ENCODE results near the gene ZNF606.
"Not testable (repeated sequence)": the region's sequence is repeated elsewhere in the genome, so short reads cannot be mapped to it uniquely, and the experiment has no call there.

The ZNF606 gene

DNA sequence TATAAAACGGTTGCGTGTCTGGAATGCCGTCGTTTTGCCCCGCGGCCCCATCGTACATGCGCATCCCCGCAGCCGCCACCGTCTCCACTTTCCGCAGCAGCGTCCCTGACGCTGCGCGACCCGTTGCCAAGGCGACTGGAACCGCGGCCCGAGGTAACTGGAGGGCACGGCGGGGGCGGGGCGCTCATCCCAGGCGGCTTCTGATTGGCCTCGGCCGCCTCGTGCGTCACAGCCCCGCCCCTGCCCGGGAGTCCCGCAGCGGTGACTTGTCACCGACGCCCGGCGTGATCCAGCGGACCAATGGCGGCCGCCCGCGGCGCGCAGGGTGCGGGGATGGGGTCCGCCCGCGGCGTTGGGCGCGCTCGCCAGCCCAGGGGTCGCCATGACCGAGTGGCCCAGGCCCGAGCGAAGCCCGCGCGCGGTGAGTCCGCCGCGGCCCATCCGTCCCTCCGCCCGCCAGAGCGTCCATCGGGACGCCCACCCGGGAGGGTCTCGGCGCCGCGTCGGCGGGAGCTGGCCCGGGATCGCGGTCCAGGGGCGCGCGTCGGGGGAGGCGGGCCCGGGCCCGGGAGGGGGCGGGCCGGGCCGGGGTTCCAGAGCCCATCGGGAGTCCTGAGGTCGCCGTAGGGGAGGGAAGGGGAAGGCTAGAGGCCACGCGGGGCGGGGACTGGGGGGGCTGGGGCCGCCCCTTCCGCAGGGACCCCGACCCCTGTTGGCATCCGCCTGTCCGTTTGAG is 31.3 kb upstream of the ZNF606 start, which contains the start of gene ZSCAN1:
Gene ZSCAN1, plus strand, starts transcription at position 285 of the 736 bp plus-strand sequence. CDS start 3,812 bp downstream, outside the sequence.
- DNase-seq: peak; percentile 81
- ATAC-seq (replicated peaks): peak; percentile 95 to 98
- H3K4me1 Mint-ChIP-seq: peaks cover 7 to 14% of the 10 kb centered on the region in 2 donors
- peaks cover 13 to 25% of the 10 kb centered on the region in 2 donors for H3K36me3 Mint-ChIP-seq
- H3K27me3 Mint-ChIP-seq: peaks cover 40 to 54% of the 10 kb centered on the region in 2 donors
- H3K9me3 Mint-ChIP-seq: peaks cover 20 to 24% of the 10 kb centered on the region in 2 donors
- H3K27ac Mint-ChIP-seq: peak within 1 kb of the TSS; percentile 91
- peak within 1 kb of the TSS; percentile 81 to 84 for H3K4me3 Mint-ChIP-seq

DNA sequence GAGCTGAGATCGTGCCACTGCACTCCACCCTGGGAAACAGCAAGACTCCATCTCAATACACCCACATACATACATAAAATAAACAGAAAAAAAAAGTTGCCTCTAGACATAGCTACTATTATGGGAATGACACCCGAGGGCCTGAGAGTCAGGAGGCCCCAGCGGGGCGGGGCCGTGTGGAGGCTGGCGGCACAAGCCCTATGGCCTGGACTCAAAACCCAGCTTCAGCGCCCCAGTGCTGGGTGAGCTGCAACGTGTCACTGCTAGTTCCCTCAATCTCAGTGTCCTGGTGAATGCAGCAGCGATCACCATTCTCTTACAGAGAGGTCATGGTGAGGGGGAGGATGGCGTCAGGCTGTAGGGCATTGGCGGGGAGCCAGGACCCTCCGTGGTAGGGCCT is 22.0 kb upstream of the ZNF606 start:
- H3K9me3 Mint-ChIP-seq: peaks cover 7 to 8% of the 10 kb centered on the region in 2 donors
- no peak overlapping the region for H3K4me3 Mint-ChIP-seq
- H3K27me3 Mint-ChIP-seq: peaks cover 11 to 15% of the 10 kb centered on the region in 2 donors
- no peak for DNase-seq
- peaks cover 0 to 7% of the 10 kb centered on the region in 2 donors for H3K36me3 Mint-ChIP-seq
- no peak overlapping the region for H3K27ac Mint-ChIP-seq
- H3K4me1 Mint-ChIP-seq: peaks cover 0 to 5% of the 10 kb centered on the region in 2 donors
- ATAC-seq (replicated peaks): no peak

DNA sequence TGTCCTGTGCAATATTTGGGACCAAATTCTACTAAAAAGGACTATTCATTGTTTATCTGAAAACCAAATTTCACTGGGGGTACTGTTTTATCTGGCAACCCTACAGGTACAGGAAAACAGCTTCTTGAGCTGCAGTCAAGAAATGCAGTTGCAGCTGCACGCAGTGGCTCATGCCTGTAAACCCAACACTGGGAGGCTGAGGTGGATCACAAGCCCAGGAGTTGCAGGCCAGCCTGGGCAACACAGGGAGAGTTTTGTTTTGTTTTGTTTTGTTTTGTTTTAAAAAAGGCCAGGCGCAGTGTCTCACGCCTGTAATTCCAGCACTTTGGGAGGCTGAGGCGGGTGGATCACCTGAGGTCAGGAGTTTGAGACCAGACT is 19.7 kb upstream of the ZNF606 start:
- DNase-seq (no peak), ATAC-seq (replicated peaks) (peak in 1 of 2 donors; percentile 25)
- no peak overlapping the region for H3K27ac Mint-ChIP-seq
- H3K36me3 Mint-ChIP-seq: peaks cover 0 to 4% of the 10 kb centered on the region in 2 donors
- no peak overlapping the region for H3K4me3 Mint-ChIP-seq
- peaks cover 4 to 6% of the 10 kb centered on the region in 2 donors for H3K9me3 Mint-ChIP-seq
- H3K4me1 Mint-ChIP-seq: peaks cover 0 to 5% of the 10 kb centered on the region in 2 donors
- peaks cover 4 to 17% of the 10 kb centered on the region in 2 donors for H3K27me3 Mint-ChIP-seq

DNA sequence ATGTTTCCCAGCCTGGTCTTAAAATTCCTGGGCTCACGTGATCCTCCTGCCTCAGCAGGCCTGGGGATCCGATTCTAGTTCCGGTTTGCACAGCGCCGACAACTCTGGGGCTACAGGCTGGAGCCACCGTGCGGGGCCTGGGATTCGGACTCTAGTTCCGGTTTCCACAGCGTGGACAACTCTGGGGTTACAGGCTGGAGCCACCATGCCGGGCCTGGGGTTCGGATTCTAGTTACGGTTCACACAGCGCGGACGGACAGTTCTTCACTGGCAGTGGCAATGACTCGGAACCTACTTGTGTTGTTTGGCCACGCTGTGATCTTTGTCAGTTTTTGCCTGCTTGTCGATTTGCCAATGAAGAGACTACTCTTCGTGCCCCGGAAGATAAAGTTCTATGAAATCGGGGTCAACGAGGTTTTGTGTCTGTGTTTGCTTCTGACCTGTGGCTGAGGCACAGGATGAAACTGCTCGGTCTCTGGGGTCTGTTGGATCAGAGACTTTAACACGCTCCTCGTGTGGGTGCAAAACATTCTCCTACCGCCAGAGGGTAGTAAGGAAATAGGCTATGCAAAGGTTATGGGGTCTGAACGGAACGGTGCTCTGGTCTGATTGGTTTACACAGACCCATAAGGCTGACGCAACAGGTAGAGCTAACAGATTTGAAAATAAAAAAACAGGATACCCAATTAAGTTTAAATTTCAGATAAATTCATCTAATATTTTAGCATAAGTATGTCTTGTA is 19.1 kb upstream of the ZNF606 start:
- peaks cover 4 to 13% of the 10 kb centered on the region in 2 donors for H3K27me3 Mint-ChIP-seq
- DNase-seq: peak; percentile 71
- H3K4me3 Mint-ChIP-seq: no peak overlapping the region
- ATAC-seq (replicated peaks): peak; percentile 99
- H3K4me1 Mint-ChIP-seq: peaks cover 0 to 5% of the 10 kb centered on the region in 2 donors
- H3K27ac Mint-ChIP-seq: peak overlapping the region; percentile 51
- peaks cover 4 to 6% of the 10 kb centered on the region in 2 donors for H3K9me3 Mint-ChIP-seq
- peaks cover 0 to 4% of the 10 kb centered on the region in 2 donors for H3K36me3 Mint-ChIP-seq

DNA sequence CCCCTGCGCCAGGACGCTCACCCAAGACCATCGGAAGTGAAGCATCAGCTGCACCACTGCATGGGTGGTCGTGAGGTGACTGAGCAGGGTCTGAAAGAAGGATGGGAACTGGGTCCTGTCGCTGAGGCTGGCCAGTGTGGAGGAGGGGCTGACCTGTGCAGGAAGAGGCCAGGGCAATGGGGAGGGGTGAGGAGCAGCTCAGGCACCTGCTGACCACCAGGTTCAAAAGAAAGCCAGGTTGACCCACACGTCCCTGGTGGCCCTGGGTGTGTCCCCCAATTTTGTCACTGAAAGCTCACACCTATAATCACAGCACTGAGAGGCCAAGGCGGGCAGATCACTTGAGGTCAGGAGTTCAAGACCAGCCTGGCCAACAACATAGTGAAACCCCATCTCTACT is 17.5 kb upstream of the ZNF606 start:
- H3K4me1 Mint-ChIP-seq: peaks cover 0 to 5% of the 10 kb centered on the region in 2 donors
- no peak overlapping the region for H3K27ac Mint-ChIP-seq
- no peak for ATAC-seq (replicated peaks)
- H3K9me3 Mint-ChIP-seq: peaks cover 2 to 4% of the 10 kb centered on the region in 2 donors
- no peak for DNase-seq
- peaks cover 0 to 4% of the 10 kb centered on the region in 2 donors for H3K36me3 Mint-ChIP-seq
- no peak overlapping the region for H3K4me3 Mint-ChIP-seq
- H3K27me3 Mint-ChIP-seq: peaks cover 8 to 18% of the 10 kb centered on the region in 2 donors

DNA sequence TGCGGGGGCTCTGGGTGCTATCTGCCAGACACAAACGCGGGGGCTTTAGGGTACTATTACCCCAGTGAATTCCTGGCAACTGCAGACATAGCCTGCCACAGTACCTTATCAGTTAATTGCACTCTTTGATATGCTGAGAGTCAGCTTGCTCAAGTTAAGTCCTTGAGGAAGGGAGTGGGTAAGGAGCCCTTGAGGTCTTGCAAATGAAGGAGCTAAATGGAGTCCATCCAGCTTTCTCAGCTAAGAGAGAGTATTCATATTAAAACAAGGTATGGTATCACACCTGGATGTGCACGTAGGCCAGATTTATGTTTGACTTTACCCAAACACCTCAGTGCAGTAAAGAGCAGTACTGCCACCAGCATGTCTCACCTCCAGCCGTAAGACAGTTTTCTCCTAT is 11.5 kb upstream of the ZNF606 start:
- Mint-ChIP-seq H3K9me3 (peaks cover 4% of the 10 kb centered on the region in 2 donors), H3K27ac (no peak overlapping the region), H3K4me3 (no peak overlapping the region), H3K36me3 (peaks cover 12 to 20% of the 10 kb centered on the region in 2 donors), H3K27me3 (peaks cover 8 to 18% of the 10 kb centered on the region in 2 donors), H3K4me1 (peaks cover 2 to 5% of the 10 kb centered on the region in 2 donors)
- ATAC-seq (replicated peaks) (no peak), DNase-seq (no peak)

DNA sequence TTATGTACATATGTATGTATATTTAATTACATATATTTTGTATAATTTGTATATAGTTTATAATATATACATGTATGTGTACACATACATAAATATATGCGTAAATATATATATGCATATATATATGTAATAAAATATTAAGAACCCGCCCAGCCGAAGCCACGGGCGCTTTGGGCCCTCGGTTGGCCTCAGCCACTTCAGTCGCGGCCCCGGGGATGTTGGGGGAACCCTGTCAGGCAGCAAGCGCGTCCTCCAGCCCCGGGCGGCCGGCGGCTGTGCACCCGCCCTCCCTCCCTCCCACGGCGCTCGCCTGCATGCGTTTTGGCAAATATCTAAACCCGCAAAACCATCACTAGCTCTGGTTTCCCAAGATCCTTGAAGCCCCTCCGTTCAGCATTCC is 7.9 kb upstream of the ZNF606 start:
- H3K36me3 Mint-ChIP-seq: peaks cover 31 to 48% of the 10 kb centered on the region in 2 donors
- peaks cover 9 to 11% of the 10 kb centered on the region in 2 donors for H3K9me3 Mint-ChIP-seq
- no peak for ATAC-seq (replicated peaks)
- peaks cover 8 to 20% of the 10 kb centered on the region in 2 donors for H3K4me1 Mint-ChIP-seq
- no peak overlapping the region for H3K27ac Mint-ChIP-seq
- H3K27me3 Mint-ChIP-seq: no peaks in the 10 kb centered on the region
- no peak for DNase-seq
- H3K4me3 Mint-ChIP-seq: peak overlapping the region; percentile 60 to 84

DNA sequence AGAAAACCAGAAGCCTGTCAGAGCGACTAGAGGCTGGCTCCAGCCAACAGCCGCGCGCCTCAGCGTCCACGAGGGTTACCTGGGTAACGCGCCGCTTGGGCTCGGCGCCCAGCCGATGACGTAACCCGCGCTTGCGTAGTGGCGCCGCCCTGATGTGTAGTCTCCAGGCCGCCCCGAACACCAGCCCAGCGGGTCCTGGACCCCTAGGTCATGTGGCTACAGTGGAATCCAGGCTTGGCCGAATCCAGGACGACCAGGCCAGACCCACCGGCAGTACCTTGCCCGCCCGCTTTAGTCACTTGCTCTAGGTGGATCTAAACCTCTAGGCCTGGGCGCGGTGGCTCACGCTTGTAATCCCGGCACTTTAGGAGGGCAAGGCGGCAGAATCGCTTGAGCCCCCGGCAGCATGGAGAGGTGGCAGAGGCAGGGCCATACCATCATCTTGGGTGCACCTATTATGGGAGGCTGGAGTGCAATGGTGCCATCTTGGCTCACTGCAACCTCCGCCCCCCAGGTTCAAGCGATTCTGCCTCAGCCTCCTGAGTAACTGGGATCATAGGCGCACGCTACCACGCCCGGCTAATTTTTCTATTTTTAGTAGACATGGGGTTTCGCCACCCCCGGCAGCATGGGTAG is 7.2 kb upstream of the ZNF606 start:
- DNase-seq (peak; percentile 87), ATAC-seq (replicated peaks) (peak; percentile 98)
- no peaks in the 10 kb centered on the region for H3K27me3 Mint-ChIP-seq
- H3K4me1 Mint-ChIP-seq: peaks cover 8 to 24% of the 10 kb centered on the region in 2 donors
- peak overlapping the region; percentile 98 for H3K27ac Mint-ChIP-seq
- H3K9me3 Mint-ChIP-seq: peaks cover 9 to 13% of the 10 kb centered on the region in 2 donors
- peak overlapping the region; percentile 84 to 93 for H3K4me3 Mint-ChIP-seq
- H3K36me3 Mint-ChIP-seq: peaks cover 38 to 55% of the 10 kb centered on the region in 2 donors

DNA sequence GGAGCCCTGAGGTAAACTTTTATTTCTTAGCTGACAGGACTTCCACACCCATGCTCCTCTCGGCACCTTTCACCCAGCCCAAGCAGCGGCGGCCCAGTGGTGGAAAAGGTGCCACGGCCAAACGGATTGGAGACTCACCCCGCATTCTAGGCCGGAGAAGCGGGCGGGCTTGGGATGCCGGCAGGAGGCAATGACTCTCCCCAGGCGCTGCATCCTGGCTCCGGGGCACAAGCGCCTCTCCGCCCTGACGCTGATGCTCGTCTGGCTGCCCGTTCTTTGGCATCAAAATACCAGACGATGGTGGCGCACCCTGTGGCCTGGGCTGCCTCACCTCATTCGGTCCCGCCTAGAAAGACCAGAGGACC is 6.7 kb upstream of the ZNF606 start:
- H3K4me3 Mint-ChIP-seq: peak overlapping the region; percentile 84 to 93
- H3K27ac Mint-ChIP-seq: peak overlapping the region; percentile 98
- peaks cover 43 to 60% of the 10 kb centered on the region in 2 donors for H3K36me3 Mint-ChIP-seq
- ATAC-seq (replicated peaks) (no peak), DNase-seq (no peak)
- H3K27me3 Mint-ChIP-seq: no peaks in the 10 kb centered on the region
- H3K4me1 Mint-ChIP-seq: peaks cover 13 to 29% of the 10 kb centered on the region in 2 donors
- H3K9me3 Mint-ChIP-seq: peaks cover 13 to 17% of the 10 kb centered on the region in 2 donors

DNA sequence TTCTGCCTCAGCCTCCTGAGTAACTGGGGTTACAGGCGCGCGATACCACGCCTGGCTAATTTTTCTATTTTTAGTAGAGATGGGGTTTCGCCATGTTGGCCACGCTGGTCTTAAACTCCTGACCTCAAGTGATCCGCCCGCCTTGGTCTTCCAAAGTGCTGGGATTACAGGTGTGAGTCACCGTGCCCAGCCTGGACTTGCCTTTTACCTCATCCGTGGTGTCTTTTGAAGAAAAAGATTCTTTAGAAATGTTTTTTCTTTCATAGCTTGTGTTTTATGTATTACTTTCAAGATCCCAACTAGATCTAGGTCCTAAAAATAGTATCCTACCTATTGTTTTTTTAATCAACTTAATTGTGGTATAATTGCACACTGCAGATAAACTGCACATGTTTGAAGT is 6.3 kb upstream of the ZNF606 start:
- H3K36me3 Mint-ChIP-seq: peaks cover 47 to 64% of the 10 kb centered on the region in 2 donors

DNA sequence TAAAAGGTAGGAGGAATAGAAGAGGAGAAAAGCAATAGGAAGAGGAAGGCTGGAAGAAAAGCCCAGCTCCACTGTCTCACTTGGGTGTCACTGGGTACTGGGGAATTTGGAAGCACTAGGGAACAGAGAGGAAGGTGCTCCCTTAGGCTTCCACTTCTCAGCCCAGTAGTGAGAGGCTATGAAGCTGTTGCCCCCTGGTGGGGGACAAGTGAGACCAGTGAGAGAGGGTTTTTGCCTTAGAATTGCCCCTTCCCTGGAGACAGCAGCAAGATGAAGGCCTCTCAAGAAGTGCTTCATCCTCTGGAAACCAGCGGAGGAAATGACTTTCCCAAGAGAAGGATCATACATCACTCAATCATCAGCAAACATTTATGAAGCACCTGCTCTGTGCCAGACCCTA is 4.7 kb upstream of the ZNF606 start:
- Mint-ChIP-seq H3K27ac (no peak overlapping the region), H3K27me3 (no peaks in the 10 kb centered on the region), H3K4me1 (peaks cover 20 to 38% of the 10 kb centered on the region in 2 donors), H3K9me3 (peaks cover 13 to 22% of the 10 kb centered on the region in 2 donors), H3K36me3 (peaks cover 53 to 64% of the 10 kb centered on the region in 2 donors), H3K4me3 (no peak overlapping the region)
- DNase-seq: no peak
- ATAC-seq (replicated peaks): no peak

More for the DNA sequence above, 6.3 kb upstream of the ZNF606 start:
- H3K4me1 Mint-ChIP-seq: peaks cover 17 to 33% of the 10 kb centered on the region in 2 donors
- H3K9me3 Mint-ChIP-seq: peaks cover 14 to 21% of the 10 kb centered on the region in 2 donors
- H3K27me3 Mint-ChIP-seq; ATAC-seq (replicated peaks); DNase-seq: not testable (repeated sequence)
- peak overlapping the region; percentile 98 for H3K27ac Mint-ChIP-seq
- peak overlapping the region; percentile 84 to 93 for H3K4me3 Mint-ChIP-seq

DNA sequence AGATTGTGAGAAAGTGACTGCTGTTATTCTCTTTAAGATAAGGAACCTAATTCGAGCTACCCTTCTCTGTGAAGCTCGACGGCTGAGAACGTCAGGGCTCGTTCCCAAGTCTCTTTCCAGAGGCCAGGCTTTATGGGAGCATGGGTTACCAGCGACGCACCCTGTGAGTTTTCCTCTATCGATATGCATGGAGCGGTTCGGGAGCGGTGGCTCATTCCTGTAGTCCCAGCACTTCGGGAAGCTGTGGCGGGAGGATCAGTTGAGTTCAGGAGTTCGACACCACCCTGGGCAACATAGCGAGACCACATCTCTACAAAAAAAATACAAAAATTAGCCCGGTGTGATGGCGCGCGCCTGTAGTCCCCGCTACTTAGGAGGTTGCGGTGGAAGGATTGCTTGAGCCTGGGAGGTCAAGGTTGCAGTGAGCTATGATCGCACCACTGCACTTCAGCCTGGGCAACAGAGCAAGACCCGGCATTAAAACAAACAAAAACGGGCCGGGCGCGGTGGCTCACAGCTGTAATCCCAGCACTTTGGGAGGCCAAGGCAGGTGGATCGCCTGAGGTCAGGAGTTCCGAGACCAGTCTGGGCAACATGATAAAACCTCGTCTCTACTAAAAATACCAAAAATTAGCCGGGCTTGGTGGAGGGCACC is 681 bp upstream of the ZNF606 start:
- Mint-ChIP-seq H3K4me1 (peaks cover 27 to 58% of the 10 kb centered on the region in 2 donors), H3K36me3 (peaks cover 75 to 86% of the 10 kb centered on the region in 2 donors)
- peak in 1 of 2 donors; percentile 5 for ATAC-seq (replicated peaks)

DNA sequence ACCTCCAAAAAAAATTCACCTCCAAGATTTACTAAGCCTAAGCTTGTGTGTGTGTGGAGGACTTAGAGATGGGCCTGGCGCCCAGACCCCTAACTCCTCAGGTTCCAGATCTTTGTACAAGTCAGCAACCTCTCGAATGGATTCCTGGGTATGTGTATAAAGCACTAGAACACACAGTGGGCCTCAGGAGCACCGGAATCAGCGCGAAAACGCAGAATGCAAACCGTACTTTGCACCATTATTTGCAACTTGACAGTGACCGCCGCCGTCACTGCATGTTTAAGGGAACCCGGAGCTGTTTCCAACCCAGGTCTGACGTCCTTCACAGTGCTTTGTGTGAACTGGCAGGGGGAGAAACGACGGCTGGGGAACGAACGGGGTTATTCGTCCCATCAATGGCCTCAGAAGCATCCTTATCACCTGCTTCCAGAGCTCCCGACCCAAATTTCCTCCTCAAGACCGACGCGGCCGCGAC is 688 bp downstream of the ZNF606 start:
- DNase-seq (no peak), ATAC-seq (replicated peaks) (peak; percentile 33 to 35)
- Mint-ChIP-seq H3K36me3 (peaks cover 65 to 87% of the 10 kb centered on the region in 2 donors), H3K4me3 (peak overlapping the region; percentile 92 to 95), H3K9me3 (peaks cover 12 to 19% of the 10 kb centered on the region in 2 donors), H3K27me3 (no peaks in the 10 kb centered on the region), H3K27ac (peak overlapping the region; percentile 97), H3K4me1 (peaks cover 24 to 52% of the 10 kb centered on the region in 2 donors)

More for the DNA sequence above, 681 bp upstream of the ZNF606 start:
- H3K27me3 Mint-ChIP-seq: no peaks in the 10 kb centered on the region
- H3K4me3 Mint-ChIP-seq: peak overlapping the region; percentile 92 to 95
- H3K9me3 Mint-ChIP-seq: peaks cover 18 to 23% of the 10 kb centered on the region in 2 donors
- H3K27ac Mint-ChIP-seq: peak overlapping the region; percentile 97
- no peak for DNase-seq

All from stimulated activated naive B cell treated with anti-CD40 and anti-IgM and Interleukin-4, amounts not matched to agents 10 μg/mL and 1 μg/mL and 100 μg/mL, for 72 hours (primary cell).